ENCODE measurements around the gene CDC123. TPM values are rescaled to one million over a fixed set of nuclear protein-coding genes. Genes with fewer than 3 reads are reported as not detected.

The CDC123 gene
- total RNA-seq, 1 donor, result 93.0 TPM

GRCh38 chr10:12299222-12299965, 103.4 kb downstream of the CDC123 start:
- TF ChIP-seq, protein P1, sequence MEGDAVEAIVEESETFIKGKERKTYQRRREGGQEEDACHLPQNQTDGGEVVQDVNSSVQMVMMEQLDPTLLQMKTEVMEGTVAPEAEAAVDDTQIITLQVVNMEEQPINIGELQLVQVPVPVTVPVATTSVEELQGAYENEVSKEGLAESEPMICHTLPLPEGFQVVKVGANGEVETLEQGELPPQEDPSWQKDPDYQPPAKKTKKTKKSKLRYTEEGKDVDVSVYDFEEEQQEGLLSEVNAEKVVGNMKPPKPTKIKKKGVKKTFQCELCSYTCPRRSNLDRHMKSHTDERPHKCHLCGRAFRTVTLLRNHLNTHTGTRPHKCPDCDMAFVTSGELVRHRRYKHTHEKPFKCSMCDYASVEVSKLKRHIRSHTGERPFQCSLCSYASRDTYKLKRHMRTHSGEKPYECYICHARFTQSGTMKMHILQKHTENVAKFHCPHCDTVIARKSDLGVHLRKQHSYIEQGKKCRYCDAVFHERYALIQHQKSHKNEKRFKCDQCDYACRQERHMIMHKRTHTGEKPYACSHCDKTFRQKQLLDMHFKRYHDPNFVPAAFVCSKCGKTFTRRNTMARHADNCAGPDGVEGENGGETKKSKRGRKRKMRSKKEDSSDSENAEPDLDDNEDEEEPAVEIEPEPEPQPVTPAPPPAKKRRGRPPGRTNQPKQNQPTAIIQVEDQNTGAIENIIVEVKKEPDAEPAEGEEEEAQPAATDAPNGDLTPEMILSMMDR (IDR thresholded peaks at IDR 0.05; ENCODE audit: insufficient read depth, low read length), result no peak
- H3K4me3 ChIP-seq (ENCODE audit: low read depth, low read length), result no peak overlapping the region
- no peak for DNase-seq (ENCODE audit: low read depth)

Other genes starting within 250 kb of the CDC123 start
- 18.3 and 25.5 TPM in 2 replicates for gene UPF2, start 153.4 kb upstream of the CDC123 start, total RNA-seq (ENCODE audit: low replicate concordance)
- gene DHTKD1, start 127.2 kb upstream of the CDC123 start, total RNA-seq (ENCODE audit: low replicate concordance), result 16.8 and 30.9 TPM in 2 replicates
- 8.9 and 11.5 TPM in 2 replicates for gene SEC61A2, start 66.5 kb upstream of the CDC123 start, total RNA-seq (ENCODE audit: low replicate concordance)
- 28.5 and 63.9 TPM in 2 replicates for gene NUDT5, start 297 bp upstream of the CDC123 start, total RNA-seq (ENCODE audit: low replicate concordance)
- 2.3 and 9.8 TPM in 2 replicates for gene CAMK1D, start 153.4 kb downstream of the CDC123 start, total RNA-seq (ENCODE audit: low replicate concordance)

Measured in fibroblast of the aortic adventitia (primary cell).